Measurements from ENCODE around the gene SAA2. TPM values are rescaled to one million over a fixed set of nuclear protein-coding genes. Genes with fewer than 3 reads are reported as not detected.

SAA2 gene
- total and polyA plus RNA-seq, 4 donors, result 18.6 to 1,381 (median 80.6) TPM

- TF ChIP-seq CTCF (IDR thresholded peaks at IDR 0.05; ENCODE audit: control extremely low read depth, extremely low read depth), result no peak
- H3K4me3 ChIP-seq, result no peak within 1 kb of the TSS
- no peaks in the 10 kb centered on the region for H3K4me1 ChIP-seq (ENCODE audit: control insufficient read depth in 5 of 5, insufficient read depth in 5 of 5, low read length in 5 of 5)
- H3K27ac ChIP-seq (ENCODE audit: low read depth in 1 of 2, low read length in 1 of 2), result no peak within 1 kb of the TSS
- no peak for DNase-seq
- ATAC-seq (ENCODE audit: insufficient read depth, low FRiP score), result no peak
- WGBS, 2 donors, result 68 to 69% methylated on average over 2 of the region's 2 CpGs
- no peaks in the 10 kb centered on the region for H3K9me3 ChIP-seq (ENCODE audit: control insufficient read depth in 4 of 4, insufficient read depth in 3 of 4, low read length in 3 of 4)
- H3K27me3 ChIP-seq (ENCODE audit: control insufficient read depth in 3 of 3, insufficient read depth in 3 of 3, low read length in 2 of 3), result peaks cover 0 to 3% (median 0%) of the 10 kb centered on the region in 3 donors
- H3K9ac ChIP-seq (ENCODE audit: insufficient read depth in 1 of 2, low read length in 2 of 2), result no peak within 1 kb of the TSS
- H3K36me3 ChIP-seq (ENCODE audit: control insufficient read depth in 4 of 4, insufficient read depth in 4 of 4, low read length in 4 of 4), result no peaks in the 10 kb centered on the region
Measured at GRCh38 chr11:18236664-18237356, 11.7 kb downstream of the SAA2 start, which contains the start of gene SAA4. SAA4 (minus strand) TSS chr11:18236802; CDS start chr11:18235926, 876 bp downstream.

- H3K27me3 ChIP-seq (ENCODE audit: control insufficient read depth in 3 of 3, insufficient read depth in 3 of 3, low read length in 2 of 3), result peaks cover 0 to 3% (median 0%) of the 10 kb centered on the region in 3 donors
- H3K9ac ChIP-seq (ENCODE audit: insufficient read depth in 1 of 2, low read length in 2 of 2), result no peak overlapping the region
- no peaks in the 10 kb centered on the region for H3K9me3 ChIP-seq (ENCODE audit: control insufficient read depth in 4 of 4, insufficient read depth in 3 of 4, low read length in 3 of 4)
- H3K4me1 ChIP-seq (ENCODE audit: control insufficient read depth in 5 of 5, insufficient read depth in 5 of 5, low read length in 5 of 5), result no peaks in the 10 kb centered on the region
- no peak overlapping the region for H3K27ac ChIP-seq (ENCODE audit: low read depth in 1 of 2, low read length in 1 of 2)
- TF ChIP-seq CTCF (IDR thresholded peaks at IDR 0.05; ENCODE audit: control extremely low read depth, extremely low read depth), result no peak
- 60 to 64% methylated on average over 8 of the region's 8 CpGs for WGBS, 2 donors
- DNase-seq (no peak), ATAC-seq (ENCODE audit: insufficient read depth, low FRiP score) (no peak)
- H3K36me3 ChIP-seq (ENCODE audit: control insufficient read depth in 4 of 4, insufficient read depth in 4 of 4, low read length in 4 of 4), result no peaks in the 10 kb centered on the region
- H3K4me3 ChIP-seq, result no peak overlapping the region
Measured at GRCh38 chr11:18235394-18236334, 12.8 kb downstream of the SAA2 start.

- no peak for TF ChIP-seq CTCF (IDR thresholded peaks at IDR 0.05; ENCODE audit: control extremely low read depth, extremely low read depth)
- ATAC-seq (ENCODE audit: insufficient read depth, low FRiP score) (no peak), DNase-seq (no peak)
- H3K27ac ChIP-seq (ENCODE audit: low read depth in 1 of 2, low read length in 1 of 2), result no peak overlapping the region
- H3K27me3 ChIP-seq (ENCODE audit: control insufficient read depth in 3 of 3, insufficient read depth in 3 of 3, low read length in 2 of 3), result no peaks in the 10 kb centered on the region
- no peak overlapping the region for H3K9ac ChIP-seq (ENCODE audit: insufficient read depth in 1 of 2, low read length in 2 of 2)
- no peaks in the 10 kb centered on the region for H3K4me1 ChIP-seq (ENCODE audit: control insufficient read depth in 5 of 5, insufficient read depth in 5 of 5, low read length in 5 of 5)
- H3K9me3 ChIP-seq (ENCODE audit: control insufficient read depth in 4 of 4, insufficient read depth in 3 of 4, low read length in 3 of 4), result peaks cover 0 to 1% (median 0%) of the 10 kb centered on the region in 4 donors
- no peaks in the 10 kb centered on the region for H3K36me3 ChIP-seq (ENCODE audit: control insufficient read depth in 4 of 4, insufficient read depth in 4 of 4, low read length in 4 of 4)
- H3K4me3 ChIP-seq, result no peak overlapping the region
- 91 to 94% methylated on average over 4 of the region's 4 CpGs for WGBS, 2 donors
Measured at GRCh38 chr11:18233912-18234311, 14.6 kb downstream of the SAA2 start.

Data from lung (tissue), 12 donors.